IMR-90 (cell line): ENCODE results near the gene MYD88. TPM values are rescaled to one million over a fixed set of nuclear protein-coding genes. Genes with fewer than 3 reads are reported as not detected.

Experiments used
- ATAC-seq: fragments of 200-7000 bp; cut with Tn5 transposase; 2 replicates; pipeline ENCODE4 v1.9.1; 2020; ENCODE audit warnings: low read depth, mild to moderate bottlenecking, moderate library complexity
- BruUV-seq: library from RNA; stranded (reverse); fragments of 400-500 nt; replicated peaks from 2 replicates; lab custom pipeline; 2021; lab: Mats Ljungman, UMichigan
- CTCF ChIA-PET: fragments of 300-600 bp; formaldehyde crosslinking; extraction: SDS; loops from one replicate; lab custom pipeline; 2021; ENCODE audit warnings: antibody characterized with exemption; lab: Yijun Ruan, JAX
- POLR2A ChIA-PET: fragments of 300-600 bp; sonication (Branson Sonifier 250); formaldehyde crosslinking; loops from one replicate; lab custom pipeline; 2022; ENCODE audit warnings: antibody characterized with exemption; ENCODE audit not compliant: unreplicated experiment; lab: Charles Lee
- DNase-seq: peaks from one replicate; pipeline ENCODE4 v3.0.0; 2013
- H2AFZ ChIP-seq: replicated peaks from 2 replicates; pipeline ENCODE3; 2013; ENCODE audit warnings: low read length, mild to moderate bottlenecking; ENCODE audit not compliant: poor library complexity
- H2AK5ac ChIP-seq: 2 replicates; pipeline ENCODE4 v1.6.1; 2013; ENCODE audit warnings: low read depth, low read length, inconsistent platforms
- H2AK9ac ChIP-seq: replicated peaks from 2 replicates; pipeline ENCODE3; 2013; ENCODE audit warnings: mild to moderate bottlenecking, low read depth, low read length, moderate library complexity; ENCODE audit not compliant: poor library complexity
- H2BK120ac ChIP-seq: 2 replicates; pipeline ENCODE4 v1.6.1; 2013; ENCODE audit warnings: low read depth, low read length, inconsistent platforms
- H2BK15ac ChIP-seq: 3 replicates; pipeline ENCODE4 v1.6.1; 2013; ENCODE audit warnings: low read depth, low read length, inconsistent platforms
- H2BK20ac ChIP-seq: 2 replicates; pipeline ENCODE4 v1.6.1; 2013; ENCODE audit warnings: low read depth, mild to moderate bottlenecking, inconsistent platforms, low read length, moderate library complexity
- H2BK5ac ChIP-seq: 2 replicates; pipeline ENCODE4 v1.6.1; 2013; ENCODE audit warnings: mild to moderate bottlenecking, low read depth, low read length, inconsistent platforms; ENCODE audit not compliant: poor library complexity, severe bottlenecking
- H3K14ac ChIP-seq: replicated peaks from 2 replicates; pipeline ENCODE4 v1.6.1; 2013; ENCODE audit warnings: low read depth, low read length, inconsistent platforms
- H3K18ac ChIP-seq: 2 replicates; pipeline ENCODE4 v1.6.1; 2013; ENCODE audit warnings: low read depth, low read length, control low read depth
- H3K23ac ChIP-seq: 2 replicates; pipeline ENCODE4 v1.6.1; 2013; ENCODE audit warnings: low read depth, low read length, inconsistent platforms
- H3K27ac ChIP-seq: 2 replicates; pipeline ENCODE4 v1.5.1; 2013; ENCODE audit warnings: mild to moderate bottlenecking, control low read depth, low read length; ENCODE audit not compliant: insufficient read depth
- H3K27me3 ChIP-seq: 2 replicates; pipeline ENCODE4 v1.6.1; 2013; ENCODE audit warnings: low read length; ENCODE audit not compliant: control insufficient read depth, insufficient read depth
- H3K36me3 ChIP-seq: 2 replicates; pipeline ENCODE4 v1.6.1; 2013; ENCODE audit warnings: low read length, mixed read lengths; ENCODE audit not compliant: control insufficient read depth, insufficient read depth
- H3K4ac ChIP-seq: 2 replicates; pipeline ENCODE4 v1.6.1; 2013; ENCODE audit warnings: low read depth, low read length, inconsistent platforms
- H3K4me1 ChIP-seq: 2 replicates; pipeline ENCODE4 v1.6.1; 2013; ENCODE audit warnings: low read length, mixed read lengths; ENCODE audit not compliant: control insufficient read depth, insufficient read depth
- H3K4me2 ChIP-seq: 2 replicates; pipeline ENCODE4 v1.6.1; 2013; ENCODE audit warnings: low read depth, mild to moderate bottlenecking, control low read depth, low read length, moderate library complexity
- H3K4me3 ChIP-seq: 2 replicates; pipeline ENCODE4 v1.5.1; 2013; ENCODE audit warnings: low read depth, mild to moderate bottlenecking, control low read depth, low read length, moderate library complexity; ENCODE audit not compliant: insufficient read depth
- H3K56ac ChIP-seq: 2 replicates; pipeline ENCODE4 v1.6.1; 2013; ENCODE audit warnings: low read length, inconsistent platforms; ENCODE audit not compliant: insufficient read depth; ENCODE audit errors: extremely low read depth
- H3K79me1 ChIP-seq, 2 experiments: 2 replicates each; pipeline ENCODE4 v1.6.1; 2013; ENCODE audit warnings: low read length in 2 of 2, inconsistent platforms in 1 of 2, low read depth in 1 of 2
- H3K9ac ChIP-seq: 2 replicates; pipeline ENCODE4 v1.6.1; 2013; ENCODE audit warnings: low read depth, low read length, control low read depth
- H3K9me1 ChIP-seq: 2 replicates; pipeline ENCODE4 v1.6.1; 2013; ENCODE audit warnings: low read length, inconsistent platforms; ENCODE audit not compliant: insufficient read depth
- H3K9me3 ChIP-seq: 2 replicates; pipeline ENCODE4 v1.6.1; 2013; ENCODE audit warnings: low read length; ENCODE audit not compliant: control insufficient read depth, insufficient read depth
- H4K20me1 ChIP-seq: 2 replicates; pipeline ENCODE4 v1.6.1; 2013; ENCODE audit warnings: low read length, inconsistent platforms; ENCODE audit not compliant: insufficient read depth
- H4K5ac ChIP-seq: 2 replicates; pipeline ENCODE4 v1.6.1; 2013; ENCODE audit warnings: mild to moderate bottlenecking, low read depth, low read length, control low read depth
- H4K8ac ChIP-seq, 2 experiments: 2 replicates each; pipeline ENCODE4 v1.6.1; 2013; ENCODE audit warnings: low read depth in 2 of 2, low read length in 2 of 2, control low read depth in 1 of 2, inconsistent platforms in 1 of 2
- H4K91ac ChIP-seq: 2 replicates; pipeline ENCODE4 v1.6.1; 2013; ENCODE audit warnings: low read depth, low read length, inconsistent platforms; ENCODE audit not compliant: insufficient read depth
- CHD1 ChIP-seq: IDR thresholded peaks from 2 replicates; pipeline ENCODE4 v1.6.1; 2012; ENCODE audit warnings: low read depth, low read length, improper control_type of control experiment
- MAFK ChIP-seq: IDR thresholded peaks from 2 replicates; pipeline ENCODE4 v1.6.1; 2012; ENCODE audit warnings: low read depth, low read length, improper control_type of control experiment
- MAZ ChIP-seq: IDR thresholded peaks from 2 replicates; pipeline ENCODE4 v1.6.1; 2012; ENCODE audit warnings: low read depth, mild to moderate bottlenecking, low read length, improper control_type of control experiment, moderate library complexity, borderline replicate concordance
- RAD21 ChIP-seq: IDR thresholded peaks from 2 replicates; pipeline ENCODE4 v1.6.1; 2012; ENCODE audit warnings: low read length, improper control_type of control experiment
- RCOR1 ChIP-seq: IDR thresholded peaks from 2 replicates; pipeline ENCODE4 v1.6.1; 2012; ENCODE audit warnings: mild to moderate bottlenecking, low read length, improper control_type of control experiment; ENCODE audit not compliant: insufficient replicate concordance
- WGBS, 2 experiments: methylation state at CpG; one replicate each; pipeline versions ENCODE4 v1.1.5 to v1.1.7; 2013; ENCODE audit warnings: missing lambda C conversion rate in 2 of 2; ENCODE audit not compliant: insufficient read length in 1 of 2; ENCODE audit errors: extremely low coverage in 2 of 2; 5-methylcytosine and 5-hydroxymethylcytosine counted together
- dilution Hi-C: fragments of 300-500 bp; cut with HindIII; formaldehyde crosslinking; loops from one replicate; pipeline ENCODE4 v1.14.3; 2018; ENCODE audit warnings: low sequenced_read_pairs; ENCODE audit not compliant: unreplicated experiment
- in situ Hi-C: fragments of 300-500 bp; cut with MboI; formaldehyde crosslinking; loops from 3 replicates; pipeline ENCODE4 v1.14.3; 2019; ENCODE audit warnings: low sequenced_read_pairs, inconsistent platforms, mixed read lengths
- intact Hi-C: fragments of 100-400 bp; cut with micrococcal nuclease; formaldehyde crosslinking; loops from 2 replicates; pipeline ENCODE4 v1.10.0; 2022
- polyA plus RNA-seq, 3 experiments: library from polyadenylated mRNA; depleted of rRNA; stranded (reverse); fragments of >200 nt; gene quantifications; 2 replicates each; pipeline ENCODE4 v1.2.3, GENCODE V29; 2012; ENCODE audit warnings: low replicate concordance in 1 of 3
- total RNA-seq: library from RNA; depleted of rRNA; stranded (reverse); fragments of >200 nt; gene quantifications from 2 replicates; pipeline ENCODE4 v1.2.3, GENCODE V29; 2012
- TF ChIP-seq, protein P1 (sequence below): conservative IDR thresholded peaks from 2 replicates; pipeline ENCODE4 v1.5.1; 2012; ENCODE audit warnings: mild to moderate bottlenecking, low read depth, low read length, improper control_type of control experiment
- TF ChIP-seq, protein P2 (sequence below): fragments of 150-350 bp; IDR thresholded peaks from 2 replicates; pipeline ENCODE4 v1.6.1; 2017; ENCODE audit warnings: mild to moderate bottlenecking, antibody characterized with exemption, low read length, low read depth

The MYD88 gene
- total and polyA plus RNA-seq, 2 of the 4 experiments (the other 2 are of a cell fraction), result 9.3 to 39.8 TPM

DNA sequence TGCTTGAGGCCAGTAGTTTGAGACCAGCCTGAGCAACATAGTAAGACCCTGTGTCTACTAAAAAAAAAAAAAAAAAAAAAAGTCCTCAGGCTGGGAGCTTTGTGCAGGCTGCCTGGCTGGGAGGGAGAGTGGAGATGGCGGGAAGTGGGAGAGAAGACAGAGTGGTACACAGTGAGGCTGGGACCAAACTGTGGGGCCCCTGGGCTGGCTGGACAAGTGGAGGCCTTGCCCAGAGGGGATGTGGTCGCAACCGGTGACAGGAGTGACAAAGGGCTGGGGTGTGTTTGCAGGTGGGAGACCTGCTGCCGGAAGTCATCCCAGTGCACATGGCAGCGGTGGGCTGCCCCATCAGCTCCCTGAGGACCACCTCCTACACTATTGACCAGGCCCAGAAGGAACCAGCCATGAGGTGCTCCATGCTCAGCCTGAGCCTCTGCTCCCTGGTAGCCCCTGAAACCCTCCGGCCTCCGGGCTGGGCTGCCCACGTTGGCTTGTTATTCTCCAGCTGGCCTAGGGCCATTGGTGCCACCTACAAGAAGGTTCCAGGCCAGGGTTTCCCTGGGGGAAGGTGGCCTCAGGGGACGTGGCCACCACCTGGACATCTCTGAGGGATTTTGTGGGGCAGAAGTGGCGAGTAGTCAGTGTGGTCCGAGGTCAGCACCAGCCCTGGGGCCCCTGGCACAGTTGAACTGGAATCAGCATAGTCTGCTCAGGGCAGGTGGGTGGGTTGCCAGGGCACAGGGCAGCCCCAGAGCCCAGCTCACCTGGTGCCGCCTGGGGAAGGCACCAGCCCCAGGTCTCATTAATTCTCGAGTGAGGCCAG, 24.2 kb upstream of the MYD88 start:
- Histone ChIP-seq H3K9me1 (0 out of 2 replicates have a peak, but pooled peaks cover 3% of the 10 kb centered on the region), H4K8ac (no peak overlapping the region), H2BK120ac (no peak overlapping the region), H2BK15ac (no peak overlapping the region), H4K5ac (no peak overlapping the region), H2BK20ac (no peak overlapping the region), H3K23ac (no peak overlapping the region), H2AK9ac (no peak overlapping the region), H4K20me1 (no peaks in the 10 kb centered on the region), H4K91ac (no peak overlapping the region), H3K18ac (no peak overlapping the region), H3K36me3 (no peaks in the 10 kb centered on the region), H3K9ac (no peak overlapping the region), H3K79me1 (no peaks in the 10 kb centered on the region), H3K14ac (no peak overlapping the region), H3K4me3 (no peak overlapping the region), H2BK5ac (no peak overlapping the region), H3K27ac (no peak overlapping the region), H3K4me1 (no peaks in the 10 kb centered on the region), H3K4ac (no peak overlapping the region), H2AFZ (no peak overlapping the region), H3K27me3 (peaks cover 14% of the 10 kb centered on the region), H3K56ac (no peak overlapping the region), H3K4me2 (no peak overlapping the region), H2AK5ac (no peak overlapping the region), H3K9me3 (no peaks in the 10 kb centered on the region)
- POLR2A ChIA-PET, result no interaction called here
- dilution Hi-C loops (no loop called here), in situ Hi-C loops (no loop called here), intact Hi-C loops (no loop called here)
- WGBS, 2 experiments, result 59% methylated on average over 9 of the region's 13 CpGs; no CpG with 5 or more reads in 1 of the 2 experiments
- ATAC-seq, result no peak
- CTCF ChIA-PET, result no interaction called here
- no TSS peak for BruUV-seq
- DNase-seq, result no peak
- TF ChIP-seq RAD21 (no peak), RCOR1 (no peak), MAZ (no peak), MAFK (no peak), CHD1 (no peak)
- TF ChIP-seq, protein P1, sequence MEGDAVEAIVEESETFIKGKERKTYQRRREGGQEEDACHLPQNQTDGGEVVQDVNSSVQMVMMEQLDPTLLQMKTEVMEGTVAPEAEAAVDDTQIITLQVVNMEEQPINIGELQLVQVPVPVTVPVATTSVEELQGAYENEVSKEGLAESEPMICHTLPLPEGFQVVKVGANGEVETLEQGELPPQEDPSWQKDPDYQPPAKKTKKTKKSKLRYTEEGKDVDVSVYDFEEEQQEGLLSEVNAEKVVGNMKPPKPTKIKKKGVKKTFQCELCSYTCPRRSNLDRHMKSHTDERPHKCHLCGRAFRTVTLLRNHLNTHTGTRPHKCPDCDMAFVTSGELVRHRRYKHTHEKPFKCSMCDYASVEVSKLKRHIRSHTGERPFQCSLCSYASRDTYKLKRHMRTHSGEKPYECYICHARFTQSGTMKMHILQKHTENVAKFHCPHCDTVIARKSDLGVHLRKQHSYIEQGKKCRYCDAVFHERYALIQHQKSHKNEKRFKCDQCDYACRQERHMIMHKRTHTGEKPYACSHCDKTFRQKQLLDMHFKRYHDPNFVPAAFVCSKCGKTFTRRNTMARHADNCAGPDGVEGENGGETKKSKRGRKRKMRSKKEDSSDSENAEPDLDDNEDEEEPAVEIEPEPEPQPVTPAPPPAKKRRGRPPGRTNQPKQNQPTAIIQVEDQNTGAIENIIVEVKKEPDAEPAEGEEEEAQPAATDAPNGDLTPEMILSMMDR, result no peak
- TF ChIP-seq, protein P2, sequence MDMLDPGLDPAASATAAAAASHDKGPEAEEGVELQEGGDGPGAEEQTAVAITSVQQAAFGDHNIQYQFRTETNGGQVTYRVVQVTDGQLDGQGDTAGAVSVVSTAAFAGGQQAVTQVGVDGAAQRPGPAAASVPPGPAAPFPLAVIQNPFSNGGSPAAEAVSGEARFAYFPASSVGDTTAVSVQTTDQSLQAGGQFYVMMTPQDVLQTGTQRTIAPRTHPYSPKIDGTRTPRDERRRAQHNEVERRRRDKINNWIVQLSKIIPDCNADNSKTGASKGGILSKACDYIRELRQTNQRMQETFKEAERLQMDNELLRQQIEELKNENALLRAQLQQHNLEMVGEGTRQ, result no peak
